Keratinocyte (primary cell): Measurements from ENCODE around the gene LRRC7. TPM values are rescaled to one million over a fixed set of nuclear protein-coding genes. Genes with fewer than 3 reads are reported as not detected.

Experiments used
- DNase-seq: peaks from one replicate; pipeline ENCODE4 v3.0.0-alpha.2; 2011; ENCODE audit warnings: low read depth, missing footprints, low spot score
- FAIRE-seq: peaks from 2 replicates; lab custom pipeline; 2011; peaks lifted over from hg19 to GRCh38; lab: Jason Lieb, UNC
- H2AFZ ChIP-seq: 2 replicates; pipeline ENCODE4 v1.6.0; 2012; ENCODE audit warnings: low read length, control low read depth, inconsistent platforms; ENCODE audit not compliant: control insufficient read depth
- H3K27ac ChIP-seq: 2 replicates; pipeline ENCODE4 v1.5.1; 2011; ENCODE audit warnings: low read length; ENCODE audit not compliant: control insufficient read depth, insufficient read depth
- H3K27me3 ChIP-seq: 3 replicates; pipeline ENCODE4 v1.6.0; 2011; ENCODE audit warnings: low read length; ENCODE audit not compliant: control insufficient read depth, insufficient read depth; ENCODE audit errors: extremely low read depth
- H3K36me3 ChIP-seq, 2 experiments: 2 replicates in 1 of 2; 3 replicates in 1 of 2; pipeline ENCODE4 v1.5.1; 2011; ENCODE audit warnings: low read length in 2 of 2, mild to moderate bottlenecking in 1 of 2; ENCODE audit not compliant: control insufficient read depth in 2 of 2, insufficient read depth in 2 of 2; ENCODE audit errors: extremely low read depth in 1 of 2
- H3K4me1 ChIP-seq: 3 replicates; pipeline ENCODE4 v1.5.1; 2011; ENCODE audit warnings: low read length; ENCODE audit not compliant: control insufficient read depth, insufficient read depth; ENCODE audit errors: extremely low read depth
- H3K4me2 ChIP-seq: 3 replicates; pipeline ENCODE4 v1.6.0; 2011; ENCODE audit warnings: low read depth, low read length; ENCODE audit not compliant: control insufficient read depth, insufficient read depth; ENCODE audit errors: extremely low read depth
- H3K4me3 ChIP-seq, 3 experiments: fragments of 200-600 bp in 1 of 3; sonication (generic) in 1 of 3; 2 replicates in 2 of 3; 3 replicates in 1 of 3; pipeline ENCODE4 v1.5.1; 2011 to 2016; ENCODE audit warnings: low read length in 3 of 3, mild to moderate bottlenecking in 3 of 3, control low read depth in 2 of 3, inconsistent platforms in 1 of 3, low read depth in 1 of 3, mixed read lengths in 1 of 3, mixed run types in 1 of 3, moderate library complexity in 1 of 3; ENCODE audit not compliant: control insufficient read depth in 2 of 3, insufficient read depth in 2 of 3; ENCODE audit errors: extremely low read depth in 1 of 3
- H3K79me2 ChIP-seq: 2 replicates; pipeline ENCODE4 v1.6.0; 2012; ENCODE audit warnings: low read length; ENCODE audit not compliant: control insufficient read depth, insufficient read depth
- H3K9ac ChIP-seq: 3 replicates; pipeline ENCODE4 v1.6.0; 2011; ENCODE audit warnings: low read length; ENCODE audit not compliant: control insufficient read depth, insufficient read depth; ENCODE audit errors: extremely low read depth
- H3K9me1 ChIP-seq: 3 replicates; pipeline ENCODE4 v1.6.0; 2011; ENCODE audit warnings: low read length; ENCODE audit not compliant: control insufficient read depth, insufficient read depth; ENCODE audit errors: extremely low read depth
- H3K9me3 ChIP-seq: 2 replicates; pipeline ENCODE4 v1.5.1; 2012; ENCODE audit warnings: low read depth, low read length; ENCODE audit not compliant: control insufficient read depth
- H4K20me1 ChIP-seq: 3 replicates; pipeline ENCODE4 v1.6.0; 2011; ENCODE audit warnings: low read length; ENCODE audit not compliant: control insufficient read depth, insufficient read depth; ENCODE audit errors: extremely low read depth
- EZH2 ChIP-seq: IDR thresholded peaks from one replicate; pipeline ENCODE4 v1.6.1; 2012; ENCODE audit warnings: inconsistent platforms, mild to moderate bottlenecking, low read length, moderate library complexity
- dilution Hi-C: fragments of 300-500 bp; cut with MboI; formaldehyde crosslinking; loops from one replicate; pipeline ENCODE4 v1.7.0; 2020; ENCODE audit warnings: low sequenced_read_pairs; ENCODE audit not compliant: extremely low pct_ligation_motif_present
- polyA plus RNA-seq, 5 experiments: library from polyadenylated mRNA; depleted of rRNA in 3 of 5; stranded (reverse) in 3 of 5; stranded (forward) in 1 of 5; unstranded in 1 of 5; fragments of >200 nt; gene quantifications; 1 replicate in 1 of 5; 2 replicates in 3 of 5; 3 replicates in 1 of 5; pipeline versions ENCODE4 v1.2.1 to v1.2.3, GENCODE V29; 2011 to 2012; ENCODE audit warnings: missing spikeins in 2 of 5, low read depth in 1 of 5, low replicate concordance in 1 of 5
- TF ChIP-seq, protein P1 (sequence below), 3 experiments: IDR thresholded peaks in 1 of 3; conservative IDR thresholded peaks in 1 of 3; optimal IDR thresholded peaks in 1 of 3; 2 replicates in 2 of 3; 3 replicates in 1 of 3; pipeline versions ENCODE3 to v1.5.1; 2011; ENCODE audit warnings: low read length in 3 of 3, mild to moderate bottlenecking in 3 of 3, moderate library complexity in 2 of 3, control low read depth in 1 of 3, inconsistent platforms in 1 of 3; ENCODE audit not compliant: insufficient read depth in 2 of 3; ENCODE audit errors: extremely low read depth in 1 of 3

Gene LRRC7
- polyA plus RNA-seq, 1 donor (not counting 4 experiments of a cell fraction or from before 2014, with no cell fraction given) = 0.28 TPM

DNA sequence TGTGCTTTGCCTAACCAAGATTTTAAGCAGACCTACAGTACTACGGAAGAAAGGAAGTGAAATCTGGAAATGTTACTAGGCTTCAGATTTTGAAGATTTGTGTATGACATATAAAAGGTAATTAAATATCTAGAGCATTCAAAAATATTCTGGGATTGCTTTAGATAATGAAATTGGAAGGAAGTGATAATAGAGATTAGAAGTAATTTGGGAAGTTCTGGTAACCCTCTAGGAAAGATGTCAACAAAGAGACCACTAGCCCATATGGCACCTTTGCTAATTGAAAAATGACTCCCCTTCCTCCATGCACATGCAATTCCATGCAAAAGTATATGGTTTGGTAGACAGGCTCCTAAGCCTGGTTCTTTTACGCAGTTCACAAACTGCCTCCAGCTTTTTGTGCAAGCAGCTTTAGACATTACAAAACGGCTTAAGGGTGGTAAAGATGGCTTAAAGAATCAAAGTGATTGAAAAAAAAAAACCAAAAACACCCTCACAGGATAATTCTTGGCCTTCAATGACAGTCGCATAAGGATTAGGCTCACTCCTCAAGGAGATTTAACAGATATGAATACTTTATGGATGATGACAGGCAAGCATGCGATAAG is 81.8 kb downstream of the LRRC7 start:
- DNase-seq (no peak), FAIRE-seq (no peak)
- TF ChIP-seq, protein P1, sequence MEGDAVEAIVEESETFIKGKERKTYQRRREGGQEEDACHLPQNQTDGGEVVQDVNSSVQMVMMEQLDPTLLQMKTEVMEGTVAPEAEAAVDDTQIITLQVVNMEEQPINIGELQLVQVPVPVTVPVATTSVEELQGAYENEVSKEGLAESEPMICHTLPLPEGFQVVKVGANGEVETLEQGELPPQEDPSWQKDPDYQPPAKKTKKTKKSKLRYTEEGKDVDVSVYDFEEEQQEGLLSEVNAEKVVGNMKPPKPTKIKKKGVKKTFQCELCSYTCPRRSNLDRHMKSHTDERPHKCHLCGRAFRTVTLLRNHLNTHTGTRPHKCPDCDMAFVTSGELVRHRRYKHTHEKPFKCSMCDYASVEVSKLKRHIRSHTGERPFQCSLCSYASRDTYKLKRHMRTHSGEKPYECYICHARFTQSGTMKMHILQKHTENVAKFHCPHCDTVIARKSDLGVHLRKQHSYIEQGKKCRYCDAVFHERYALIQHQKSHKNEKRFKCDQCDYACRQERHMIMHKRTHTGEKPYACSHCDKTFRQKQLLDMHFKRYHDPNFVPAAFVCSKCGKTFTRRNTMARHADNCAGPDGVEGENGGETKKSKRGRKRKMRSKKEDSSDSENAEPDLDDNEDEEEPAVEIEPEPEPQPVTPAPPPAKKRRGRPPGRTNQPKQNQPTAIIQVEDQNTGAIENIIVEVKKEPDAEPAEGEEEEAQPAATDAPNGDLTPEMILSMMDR (optimal IDR thresholded peaks at IDR 0.05 in 1 of 3, IDR thresholded peaks at IDR 0.05 in 1 of 3, conservative IDR thresholded peaks at IDR 0.05 in 1 of 3; ENCODE audit: extremely low read depth in 1 of 3, insufficient read depth in 2 of 3, low read length in 3 of 3) = no peak
- TF ChIP-seq EZH2 = no peak
- H2AFZ ChIP-seq = no peak overlapping the region
- no peaks in the 10 kb centered on the region for H3K36me3 ChIP-seq
- peaks cover 3% of the 10 kb centered on the region for H3K4me1 ChIP-seq
- no peak overlapping the region for H3K27ac ChIP-seq
- no peaks in the 10 kb centered on the region for H3K9me3 ChIP-seq
- no peaks in the 10 kb centered on the region for H4K20me1 ChIP-seq
- dilution Hi-C loops = no loop called here
- no peaks in the 10 kb centered on the region for H3K79me2 ChIP-seq
- H3K27me3 ChIP-seq = no peaks in the 10 kb centered on the region
- H3K4me2 ChIP-seq = no peak overlapping the region
- H3K4me3 ChIP-seq = no peak overlapping the region
- no peak overlapping the region for H3K9ac ChIP-seq
- no peaks in the 10 kb centered on the region for H3K9me1 ChIP-seq

DNA sequence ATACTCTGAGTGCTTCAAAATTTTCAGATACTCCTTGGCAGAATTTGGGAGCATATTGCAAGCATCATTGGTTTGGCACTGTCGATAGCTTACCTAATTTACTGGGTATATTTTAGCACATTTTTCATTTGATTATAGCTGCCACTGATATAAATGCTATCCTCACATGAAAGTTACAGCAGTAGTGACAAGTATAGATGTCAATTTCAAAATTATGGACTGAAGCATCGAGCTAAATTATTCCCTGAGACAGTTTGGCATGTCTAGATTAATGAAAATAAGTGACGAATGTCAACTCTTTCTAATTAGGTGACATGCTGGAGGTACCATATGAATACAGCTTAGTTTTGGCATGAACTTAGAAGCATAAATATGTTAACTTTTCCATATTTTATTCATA is 83.1 kb downstream of the LRRC7 start:
- no peak for TF ChIP-seq EZH2
- TF ChIP-seq, protein P1 (optimal IDR thresholded peaks at IDR 0.05 in 1 of 3, IDR thresholded peaks at IDR 0.05 in 1 of 3, conservative IDR thresholded peaks at IDR 0.05 in 1 of 3; ENCODE audit: extremely low read depth in 1 of 3, insufficient read depth in 2 of 3, low read length in 3 of 3) = no peak
- no peak for DNase-seq
- H3K4me2 ChIP-seq = no peak overlapping the region
- no peaks in the 10 kb centered on the region for H3K36me3 ChIP-seq
- H4K20me1 ChIP-seq = no peaks in the 10 kb centered on the region
- no peaks in the 10 kb centered on the region for H3K79me2 ChIP-seq
- H3K9ac ChIP-seq = no peak overlapping the region
- H3K27me3 ChIP-seq = no peaks in the 10 kb centered on the region
- no peak overlapping the region for H3K27ac ChIP-seq
- no peak overlapping the region for H2AFZ ChIP-seq
- H3K9me3 ChIP-seq = no peaks in the 10 kb centered on the region
- no peak for FAIRE-seq
- no peak overlapping the region for H3K4me3 ChIP-seq
- dilution Hi-C loops = no loop called here
- no peaks in the 10 kb centered on the region for H3K9me1 ChIP-seq
- H3K4me1 ChIP-seq = peaks cover 3% of the 10 kb centered on the region
